HG02840 (cell line): Measurements from ENCODE around the gene CACNA2D3.

Source experiments
- ATAC-seq: cut with Tn5 transposase; IDR thresholded peaks from one replicate; pipeline ENCODE4 v1.9.1; 2021; ENCODE audit warnings: mild to moderate bottlenecking, moderate library complexity, moderate number of reproducible peaks; ENCODE audit not compliant: unreplicated experiment, low FRiP score

CACNA2D3 gene

DNA sequence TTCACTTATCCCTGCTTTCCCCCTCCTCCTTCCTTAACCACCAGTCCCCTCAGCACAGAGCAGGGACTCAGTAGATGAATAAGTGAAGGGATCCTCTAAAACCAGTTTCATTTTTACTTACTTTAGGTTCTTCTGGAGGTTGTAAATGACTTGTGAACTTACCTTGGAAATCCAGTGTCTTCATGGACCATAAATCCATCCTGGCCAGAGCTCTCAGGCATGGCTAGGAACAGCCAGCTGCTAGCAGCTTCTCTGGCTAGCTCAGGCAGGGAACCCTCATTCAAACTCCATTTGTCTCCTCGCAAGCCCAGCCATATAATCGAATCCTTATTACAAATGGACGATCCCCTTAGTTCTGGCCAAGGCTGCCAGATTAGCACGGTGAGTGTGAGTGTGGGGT lies 727.0 kb downstream of the CACNA2D3 start:
- ATAC-seq: no peak

DNA sequence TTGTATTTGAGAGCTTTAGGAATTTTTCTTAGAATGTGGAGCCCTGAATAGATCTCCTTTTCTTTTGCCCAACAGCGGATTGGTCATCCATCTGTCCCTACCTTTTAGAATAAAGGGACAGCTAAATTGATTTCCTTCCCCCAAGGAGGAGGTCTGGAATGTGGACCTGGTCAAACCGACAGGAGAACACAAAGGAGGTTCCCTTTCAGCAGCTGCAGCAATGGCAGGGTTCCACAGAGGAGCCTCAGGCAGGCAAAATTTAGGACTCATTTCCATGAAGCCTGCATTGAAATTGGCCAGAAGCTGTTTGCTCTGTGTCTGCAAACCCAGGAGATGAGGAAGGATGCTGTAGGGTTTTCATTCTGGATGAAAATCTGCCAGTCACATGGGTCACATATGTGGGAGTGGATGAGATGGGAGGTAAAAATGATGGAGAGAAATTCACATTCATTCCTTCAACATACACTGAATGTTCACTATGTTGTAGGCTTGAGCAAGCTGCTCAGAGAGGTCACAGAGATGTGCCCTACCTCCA lies 728.2 kb downstream of the CACNA2D3 start:
- no peak for ATAC-seq

DNA sequence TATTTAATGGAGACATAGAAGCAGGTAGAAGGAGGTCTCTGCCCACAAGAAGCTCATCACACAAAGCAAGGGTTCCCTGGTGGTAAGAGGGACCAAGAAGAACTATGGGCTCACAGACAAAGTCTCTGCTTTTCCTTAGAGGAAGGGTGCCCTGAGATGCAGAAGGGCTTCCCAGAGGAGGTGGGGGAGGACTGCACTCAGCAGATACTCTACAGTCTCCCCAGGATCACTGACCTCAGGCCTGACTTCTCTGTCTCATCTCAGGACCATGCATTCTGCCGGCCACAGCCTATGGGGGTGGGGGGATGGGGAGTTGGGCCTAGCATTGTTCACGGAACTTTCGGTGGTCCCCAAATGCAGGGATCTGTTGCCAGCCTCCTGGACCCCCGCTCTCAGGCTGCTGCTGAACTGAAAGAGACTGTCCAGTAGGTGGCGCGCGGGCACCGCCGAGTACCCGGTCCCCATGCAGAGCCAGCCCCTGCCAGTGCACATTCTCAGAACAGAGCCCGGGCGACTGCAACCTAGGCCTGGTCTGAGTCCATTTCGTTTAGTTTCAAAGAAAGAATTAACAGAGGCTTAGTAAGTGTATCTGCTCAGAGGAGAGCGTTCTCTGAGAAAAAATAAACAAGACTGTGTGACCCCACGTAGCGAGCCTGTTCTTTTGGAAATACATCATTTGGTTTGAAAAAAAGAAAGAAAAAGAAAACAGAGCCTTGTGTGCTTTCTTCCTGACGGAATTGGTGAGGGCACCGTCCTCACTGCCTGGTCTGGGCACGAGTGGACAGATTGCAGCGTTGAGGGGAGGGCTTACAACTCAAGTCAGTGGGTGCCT lies 731.4 kb downstream of the CACNA2D3 start:
- ATAC-seq: no peak

DNA sequence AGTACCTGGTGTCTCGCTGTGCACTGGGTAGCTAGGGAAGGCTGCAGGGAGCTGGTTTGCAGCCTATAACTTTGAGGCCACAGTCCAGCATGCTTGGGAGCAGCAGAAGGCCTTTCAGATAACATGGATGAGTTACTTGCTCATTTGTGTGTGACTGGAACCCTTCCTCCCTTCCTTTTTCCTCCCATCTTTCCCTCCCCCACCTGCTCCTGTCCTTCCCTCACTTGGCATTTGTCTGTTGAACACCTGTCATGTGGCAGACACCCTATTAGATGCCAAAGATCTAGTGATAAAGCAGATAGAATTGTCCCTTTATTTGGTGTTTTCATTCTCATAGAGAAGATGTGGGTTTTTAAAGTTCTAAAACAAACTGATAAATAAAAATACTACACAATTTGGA lies 733.9 kb downstream of the CACNA2D3 start:
- no peak for ATAC-seq

DNA sequence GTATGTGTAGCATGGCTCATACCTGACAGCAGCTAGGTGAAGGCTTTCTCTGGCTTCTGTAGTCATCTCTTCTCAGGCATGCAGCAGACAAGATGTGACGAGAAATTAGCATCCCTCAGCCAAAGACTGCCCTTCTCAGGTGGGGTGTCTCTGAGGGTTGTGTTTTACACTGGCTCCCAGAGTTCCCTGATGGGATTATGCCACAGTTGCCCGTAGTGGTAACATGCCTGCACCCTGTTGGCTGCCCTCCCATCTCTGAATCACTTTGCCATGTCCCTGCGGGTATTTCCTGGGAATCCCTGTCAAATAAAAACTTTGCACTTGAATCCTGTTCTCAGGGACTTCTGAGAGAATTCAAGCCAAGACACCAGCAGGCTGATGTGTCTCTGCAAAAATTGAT lies 735.0 kb downstream of the CACNA2D3 start:
- ATAC-seq: no peak

DNA sequence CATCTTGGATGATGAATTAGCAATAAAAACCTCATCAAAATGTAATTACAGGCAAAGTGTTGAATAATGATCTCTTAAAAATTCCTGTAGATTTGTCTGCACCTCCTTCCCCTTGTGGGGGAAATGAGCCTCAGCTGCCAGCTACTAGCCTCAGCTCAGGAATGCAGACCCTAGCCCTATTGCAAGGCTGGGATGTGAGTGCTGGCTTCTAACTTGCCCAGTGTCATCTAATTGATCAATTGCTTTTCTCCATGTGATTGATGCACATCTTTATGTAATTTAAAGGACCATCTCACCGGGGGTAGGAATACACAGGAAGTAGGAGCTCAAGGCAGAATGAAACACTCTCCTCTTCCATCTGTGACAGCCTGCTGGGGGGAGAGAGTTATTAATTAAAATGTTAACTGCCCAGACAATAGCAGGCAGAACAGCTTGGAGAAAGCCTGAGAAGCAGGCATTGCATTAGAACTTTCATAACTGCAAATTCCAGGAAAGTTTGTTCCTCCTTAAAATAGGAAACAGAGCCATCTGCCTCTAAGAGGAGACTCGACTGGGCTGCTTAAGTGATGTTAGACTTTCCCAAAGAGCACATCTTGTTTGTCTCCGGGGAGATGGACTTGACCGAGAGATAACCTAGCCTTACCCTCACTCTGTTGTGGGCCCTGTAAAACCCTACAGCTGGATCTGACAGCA lies 735.9 kb downstream of the CACNA2D3 start:
- no peak for ATAC-seq

DNA sequence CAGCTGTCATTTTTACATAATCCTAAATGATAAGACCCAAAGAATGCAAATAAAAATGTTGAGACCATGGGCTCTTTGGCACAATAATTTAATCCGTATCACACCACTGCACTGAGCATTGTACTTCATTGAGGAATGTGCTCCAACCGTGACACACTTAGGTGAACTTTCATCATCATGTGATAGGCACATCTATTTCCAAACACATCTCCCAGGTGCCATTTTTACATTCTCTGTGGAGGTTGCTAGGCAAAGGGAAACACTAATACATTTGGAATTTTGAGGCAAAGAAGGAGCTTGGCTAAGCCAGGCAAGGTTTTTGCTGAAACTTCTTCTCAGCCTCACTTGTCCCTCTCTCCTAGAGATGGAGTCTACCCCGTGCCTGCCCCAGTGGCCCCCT lies 736.8 kb downstream of the CACNA2D3 start:
- no peak for ATAC-seq

DNA sequence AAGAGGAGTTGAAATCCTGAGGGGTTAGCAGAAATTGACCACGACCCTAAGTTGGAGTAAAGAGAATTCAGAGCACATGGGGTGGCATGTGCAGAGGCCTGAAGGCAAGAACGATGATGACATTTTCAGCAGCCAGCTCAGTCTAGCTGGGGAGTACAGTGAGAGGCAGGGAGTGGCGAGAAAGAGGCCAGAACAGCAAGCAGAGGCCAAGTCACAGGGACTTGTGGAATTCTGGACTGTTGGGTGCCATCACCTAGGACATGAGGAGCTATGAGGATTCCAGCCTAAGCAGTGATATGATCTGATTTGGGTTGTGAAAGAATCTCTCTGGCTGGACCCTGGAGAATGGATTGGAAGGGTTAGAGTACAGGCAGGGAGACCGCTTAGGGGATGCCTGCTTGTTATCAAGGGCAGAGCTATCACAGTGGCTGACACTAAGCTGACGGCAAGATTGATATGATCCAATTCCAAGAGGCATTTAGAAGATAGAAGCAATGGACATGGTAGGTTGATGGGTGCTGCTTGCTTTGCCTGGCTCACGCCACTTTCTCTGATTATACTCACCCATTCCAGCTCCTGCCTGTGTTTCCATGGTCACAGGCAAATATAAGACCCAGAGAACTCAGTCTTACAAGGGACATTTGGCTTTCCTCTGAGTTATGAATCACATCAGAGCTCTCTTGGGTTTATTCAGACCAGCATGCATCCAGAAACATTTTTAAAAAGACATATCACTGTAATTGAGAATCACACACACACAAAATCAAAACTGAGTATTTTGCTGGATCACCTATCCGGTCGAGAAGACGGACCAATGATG lies 739.1 kb downstream of the CACNA2D3 start:
- ATAC-seq: no peak

DNA sequence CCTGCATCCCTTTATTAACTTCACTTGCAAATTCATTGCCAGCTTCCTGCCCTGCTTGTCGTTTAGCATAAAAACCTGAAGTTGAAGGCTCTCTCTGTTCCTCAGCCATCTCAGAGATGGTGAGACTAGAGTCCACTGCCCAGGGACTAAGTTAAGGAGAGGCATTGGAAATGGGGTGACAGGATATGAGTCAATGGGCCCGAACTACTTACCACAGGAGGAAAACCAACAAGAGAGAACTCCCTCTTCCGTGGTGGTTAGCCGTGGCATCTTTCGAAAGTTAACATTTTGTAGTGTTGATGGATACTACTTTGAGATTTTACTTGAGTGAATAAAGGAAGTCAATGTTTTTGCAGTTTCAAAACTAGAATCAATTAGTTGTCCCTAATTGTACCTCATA lies 740.2 kb downstream of the CACNA2D3 start:
- no peak for ATAC-seq

DNA sequence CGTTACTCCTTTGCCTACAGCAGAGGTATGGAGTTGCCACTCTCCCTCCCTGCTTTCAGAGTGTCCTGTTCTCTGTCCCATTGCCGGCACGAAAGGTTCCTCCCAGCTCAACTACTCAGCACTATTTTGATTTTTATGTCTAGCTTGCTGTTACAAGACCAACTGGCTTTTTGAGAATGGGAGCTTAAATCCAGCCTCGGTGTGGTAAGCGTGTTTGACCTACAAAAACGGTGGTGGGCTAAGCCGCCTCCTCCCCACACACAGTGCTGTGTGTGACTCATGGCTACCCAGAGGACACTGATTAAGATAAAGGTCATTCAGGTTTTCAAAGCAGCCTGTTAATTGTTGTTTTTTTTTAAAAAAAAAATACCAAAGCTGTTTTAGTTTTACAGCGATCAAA lies 741.0 kb downstream of the CACNA2D3 start:
- ATAC-seq: no peak

DNA sequence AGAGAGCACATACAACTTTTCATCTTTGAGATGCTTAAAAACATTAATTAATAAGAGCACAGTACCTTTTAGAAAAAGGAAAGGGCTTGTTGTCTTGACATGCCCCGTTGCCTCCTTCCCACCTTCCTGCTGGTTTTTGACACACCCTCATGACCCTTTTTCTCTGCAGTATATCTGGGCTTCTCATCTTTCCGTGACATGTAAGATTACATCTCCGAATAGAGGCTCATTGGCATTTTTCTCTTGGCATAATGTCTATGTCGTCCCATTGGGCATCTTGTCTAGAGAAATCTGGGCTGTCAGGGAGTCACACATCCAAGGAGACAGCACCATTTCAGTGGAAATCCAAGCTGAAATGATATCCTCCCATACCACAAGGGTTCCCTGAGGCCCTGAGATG lies 741.4 kb downstream of the CACNA2D3 start:
- ATAC-seq: no peak

DNA sequence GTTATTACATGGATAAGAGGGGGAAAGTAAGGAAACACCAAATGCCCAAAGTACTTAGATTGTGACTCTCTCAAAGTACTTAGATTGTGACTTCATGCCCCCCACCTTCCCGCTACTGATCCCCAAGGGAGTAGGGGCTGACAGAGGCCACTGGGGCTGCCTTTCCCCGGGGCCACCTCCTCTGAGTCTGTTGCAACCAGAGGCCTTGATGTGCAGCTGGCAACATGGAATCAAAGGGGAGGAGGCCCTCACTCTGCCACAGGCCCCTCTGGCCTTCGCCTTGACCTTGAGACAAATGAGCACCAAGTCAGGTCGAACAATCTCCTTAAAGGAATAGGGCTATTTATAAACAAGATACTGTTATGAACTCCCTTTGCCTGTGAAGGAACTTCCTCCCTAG lies 743.0 kb downstream of the CACNA2D3 start:
- ATAC-seq: no peak

DNA sequence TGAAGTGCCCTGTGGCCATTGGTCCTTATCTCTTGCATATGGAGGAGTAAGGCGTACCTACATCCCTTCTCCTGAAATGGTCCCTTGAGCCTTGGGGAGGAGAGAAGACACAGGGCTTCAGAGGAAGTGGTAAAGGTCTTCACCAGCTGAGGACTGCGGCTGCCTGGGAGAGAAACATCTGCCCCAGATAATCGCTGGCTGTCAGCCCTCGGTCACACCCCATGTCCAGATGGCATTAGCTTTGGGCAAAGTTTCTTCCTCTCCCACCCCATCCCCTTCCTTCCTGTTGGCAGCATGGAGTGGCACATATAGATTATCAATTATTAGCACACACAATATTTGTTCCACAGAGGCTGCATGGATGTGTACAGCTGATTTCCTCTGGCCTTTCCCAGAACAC lies 743.9 kb downstream of the CACNA2D3 start:
- no peak for ATAC-seq

DNA sequence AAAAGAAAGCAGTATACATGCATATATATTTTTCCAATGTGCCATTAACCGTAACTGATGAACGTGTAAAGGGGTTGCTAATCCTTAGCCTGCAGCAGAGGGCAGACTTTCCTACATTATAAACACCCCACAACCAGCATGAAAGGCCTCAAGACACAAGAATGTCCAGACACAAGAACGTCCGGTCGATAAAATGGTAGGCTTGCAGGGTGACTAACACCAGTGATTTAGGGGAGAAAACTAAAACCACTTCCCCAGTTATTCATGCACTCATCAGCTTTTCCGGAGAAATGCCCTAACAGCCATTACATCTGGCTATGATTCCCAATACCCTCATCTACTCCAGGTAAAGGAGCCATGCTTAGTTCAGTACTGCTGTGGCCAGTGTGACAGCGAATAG lies 748.1 kb downstream of the CACNA2D3 start:
- ATAC-seq: no peak

DNA sequence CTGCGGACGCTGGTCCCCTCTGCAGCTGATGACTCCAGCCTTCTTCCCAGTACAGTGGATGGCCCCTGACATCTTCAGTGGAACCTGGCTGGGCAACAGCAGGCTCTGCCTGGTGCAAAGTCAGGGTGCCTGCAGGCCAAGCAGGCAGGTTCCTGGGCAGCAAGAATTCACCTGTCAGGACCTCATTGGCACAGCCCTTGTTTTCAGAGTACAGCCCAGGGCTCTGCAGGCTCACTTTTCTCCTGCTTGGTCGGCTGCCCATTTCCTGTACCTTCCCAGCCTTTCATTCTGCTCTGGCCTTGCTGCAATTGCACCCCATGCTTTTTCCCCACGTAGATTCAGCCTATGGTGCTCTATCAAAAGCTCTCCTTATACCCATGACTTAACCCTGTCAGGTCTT lies 749.5 kb downstream of the CACNA2D3 start:
- ATAC-seq: no peak

DNA sequence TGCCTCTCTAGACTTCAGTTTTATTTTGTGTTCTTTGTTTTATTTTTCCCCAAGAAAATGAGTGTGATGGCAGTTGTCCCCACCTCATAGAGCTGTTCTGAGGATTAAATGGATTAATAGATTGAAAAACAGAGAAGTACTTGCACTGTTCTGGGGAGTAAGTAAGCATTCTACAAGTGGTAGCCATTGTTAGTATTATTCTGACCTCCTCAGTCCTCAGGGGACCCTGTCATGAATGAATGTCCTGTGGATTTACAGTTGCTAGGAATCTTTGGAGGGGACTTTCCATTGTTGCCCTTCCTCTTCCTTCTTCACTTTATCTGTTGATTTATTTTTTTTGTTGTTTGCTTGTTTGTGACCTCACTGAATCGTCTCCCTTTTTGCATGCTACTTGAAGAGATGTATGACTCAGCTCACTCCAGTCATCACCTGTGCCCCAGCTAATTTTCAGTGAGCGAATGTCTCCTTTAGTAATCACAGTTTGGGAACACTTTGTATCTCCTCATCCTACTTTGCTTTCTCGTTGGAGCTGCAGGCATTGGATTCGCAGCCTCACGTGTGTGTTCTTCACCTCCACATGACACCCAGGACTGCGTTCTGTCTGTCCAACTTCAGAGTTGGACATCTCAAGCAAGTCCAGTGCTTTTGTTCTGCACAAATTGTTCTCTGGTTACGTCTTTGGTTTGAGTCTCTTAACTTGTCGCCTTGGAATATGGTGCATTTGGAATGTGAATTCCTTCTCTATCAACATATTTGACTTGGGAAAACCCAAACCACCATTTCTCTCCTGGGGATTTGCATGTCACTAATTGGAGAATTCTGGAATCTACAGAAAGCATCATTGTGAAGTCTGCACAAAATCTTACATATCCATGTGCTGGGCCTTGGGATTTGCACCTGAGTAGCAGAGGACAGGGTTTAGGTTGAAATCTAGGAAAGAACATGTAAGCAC lies 751.0 kb downstream of the CACNA2D3 start:
- no peak for ATAC-seq

DNA sequence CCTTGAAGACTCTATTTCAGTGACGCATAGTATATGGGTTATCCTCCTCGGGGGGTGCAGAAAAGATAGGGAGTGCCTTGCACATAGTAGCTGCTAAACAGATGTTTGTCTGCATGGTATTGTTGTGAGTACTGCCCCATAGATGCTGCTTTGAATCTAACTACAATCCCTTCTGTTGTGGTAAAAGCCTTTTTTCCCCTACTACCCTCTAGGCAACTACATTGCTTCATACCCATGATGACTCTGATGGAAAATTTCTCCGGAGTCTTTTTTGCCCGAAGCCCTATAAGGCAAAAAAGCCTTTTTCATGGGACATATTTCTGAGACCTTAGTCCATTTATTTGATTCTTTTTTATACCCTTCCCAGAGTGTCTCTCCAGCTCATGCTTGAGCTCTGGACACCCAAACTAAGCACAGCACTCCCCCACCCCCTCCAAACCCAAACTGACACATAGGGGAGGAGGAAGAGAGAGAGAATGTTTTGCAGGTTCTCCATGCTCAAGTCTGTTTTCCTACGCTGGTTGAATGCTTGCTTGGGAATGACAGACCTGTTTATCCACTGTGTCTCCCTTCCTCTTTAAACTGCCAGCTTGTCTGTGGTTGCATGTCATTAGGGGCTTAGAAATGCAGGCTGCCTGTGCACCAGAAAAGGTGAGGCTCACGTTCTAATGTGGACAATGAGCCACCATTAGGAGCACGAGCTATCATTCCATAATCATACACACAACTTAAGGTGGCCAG lies 752.6 kb downstream of the CACNA2D3 start:
- no peak for ATAC-seq

DNA sequence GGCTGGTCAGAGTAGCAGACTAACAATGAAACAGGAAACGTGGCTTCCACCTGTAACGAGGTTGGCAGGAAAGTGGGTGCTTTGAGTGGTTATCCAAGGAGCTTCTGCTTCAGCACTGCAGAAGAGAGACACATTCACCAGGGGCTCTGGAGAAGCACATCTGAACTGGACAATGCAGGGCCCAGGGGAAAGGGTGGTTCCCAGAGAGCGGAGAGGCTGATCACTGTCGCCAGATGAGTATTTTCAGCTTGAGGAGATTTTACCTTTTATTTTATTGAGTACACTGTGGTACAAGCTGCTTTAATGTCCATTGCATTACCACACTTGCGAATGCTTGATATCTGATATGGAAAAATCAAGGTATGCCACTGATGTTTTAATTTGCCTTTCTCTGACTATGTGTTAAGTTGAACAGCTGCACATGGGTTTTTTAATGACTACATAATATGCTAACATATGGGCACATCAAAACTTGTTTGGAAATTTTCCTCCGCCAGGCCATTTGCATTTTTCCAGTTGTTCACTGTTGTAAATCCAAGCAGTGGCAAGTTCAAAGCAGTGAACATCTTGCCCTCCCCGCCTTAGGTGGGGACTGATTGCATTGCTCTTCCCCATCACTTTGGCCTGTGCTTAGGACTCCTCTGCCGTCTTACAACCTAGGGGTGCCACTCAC lies 753.4 kb downstream of the CACNA2D3 start:
- ATAC-seq: no peak

DNA sequence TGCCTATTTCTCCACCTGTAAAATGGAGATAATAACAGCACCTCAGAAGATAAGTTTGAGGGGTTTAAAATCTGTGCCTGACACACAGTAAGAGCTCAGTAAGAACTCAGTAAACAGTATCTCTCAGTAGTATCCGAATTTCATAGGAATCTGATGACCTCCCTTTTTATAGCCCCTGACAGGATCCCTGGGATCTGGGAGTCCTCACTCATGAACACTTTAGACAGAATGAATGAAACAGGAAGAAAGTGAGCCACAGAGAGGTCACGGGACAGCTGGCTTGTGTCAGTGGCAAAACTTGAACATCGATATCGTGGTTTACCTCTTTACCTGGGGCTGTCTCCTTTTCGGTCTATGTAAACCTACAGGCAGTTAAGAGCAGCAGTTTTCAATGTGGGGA lies 754.3 kb downstream of the CACNA2D3 start:
- ATAC-seq: no peak
